SK-N-SH (cell line): ENCODE data around the gene C19orf44. TPM values are rescaled to one million over a fixed set of nuclear protein-coding genes. Genes with fewer than 3 reads are reported as not detected.
"Not testable (repeated sequence)": the region's sequence is repeated elsewhere in the genome, so short reads cannot be mapped to it uniquely, and the experiment has no call there.

Experiments used
- CTCF ChIA-PET: fragments of 300-600, 350-600 bp; formaldehyde crosslinking; extraction: SDS; loops from one replicate; lab custom pipeline; 2021; lab: Yijun Ruan, JAX
- POLR2A ChIA-PET: fragments of 350-600 bp; sonication (Branson Sonifier 250); formaldehyde crosslinking; extraction: SDS; loops from one replicate; lab custom pipeline; 2020; ENCODE audit warnings: antibody characterized with exemption, inconsistent platforms; lab: Yijun Ruan, JAX
- DNase-seq: peaks from one replicate; pipeline ENCODE4 v3.0.0; 2012
- H2AFZ ChIP-seq: fragments of 200-600 bp; sonication (generic); 2 replicates; pipeline ENCODE4 v1.8.1; 2016; ENCODE audit warnings: antibody characterized with exemption, mild to moderate bottlenecking, low read depth
- H3F3A ChIP-seq: fragments of 200-600 bp; sonication (generic); replicated peaks from 2 replicates; pipeline ENCODE3; 2016; ENCODE audit warnings: antibody characterized with exemption, mild to moderate bottlenecking; ENCODE audit not compliant: insufficient read depth
- H3K27ac ChIP-seq, 2 experiments: fragments of 200-500 bp in 1 of 2; fragments of 200-600 bp in 1 of 2; sonication (Bioruptor generic) in 1 of 2; sonication (generic), shearing (Covaris generic) in 1 of 2; 2 replicates each; pipeline versions ENCODE4 v1.5.1 to v1.6.1; 2014 to 2016; ENCODE audit warnings: low read depth in 2 of 2, inconsistent platforms in 1 of 2, low read length in 1 of 2, mild to moderate bottlenecking in 1 of 2, mixed read lengths in 1 of 2
- H3K27me3 ChIP-seq: fragments of 200-600 bp; sonication (generic), shearing (Covaris generic); 2 replicates; pipeline ENCODE4 v1.6.1; 2016; ENCODE audit warnings: mixed run types; ENCODE audit not compliant: insufficient read depth
- H3K36me3 ChIP-seq, 2 experiments: fragments of 200-500 bp in 1 of 2; fragments of 200-600 bp in 1 of 2; sonication (Bioruptor generic) in 1 of 2; sonication (generic) in 1 of 2; replicated peaks in 1 of 2; 2 replicates each; pipeline versions ENCODE3 to v1.5.1; 2014 to 2016; ENCODE audit warnings: low read length in 1 of 2, mild to moderate bottlenecking in 1 of 2; ENCODE audit not compliant: insufficient read depth in 2 of 2, control insufficient read depth in 1 of 2
- H3K4me1 ChIP-seq, 2 experiments: fragments of 200-500 bp in 1 of 2; fragments of 200-600 bp in 1 of 2; sonication (Bioruptor generic) in 1 of 2; sonication (generic), shearing (Covaris generic) in 1 of 2; 2 replicates each; pipeline versions ENCODE4 v1.5.1 to v1.6.1; 2014 to 2016; ENCODE audit warnings: low read depth in 1 of 2, low read length in 1 of 2, mixed run types in 1 of 2; ENCODE audit not compliant: insufficient read depth in 2 of 2, control insufficient read depth in 1 of 2
- H3K4me2 ChIP-seq: fragments of 200-600 bp; sonication (generic), shearing (Covaris generic); 2 replicates; pipeline ENCODE4 v1.6.1; 2017; ENCODE audit warnings: mixed run types
- H3K4me3 ChIP-seq, 2 experiments: fragments of 200-500 bp in 1 of 2; fragments of 200-600 bp in 1 of 2; sonication (Bioruptor generic) in 1 of 2; sonication (generic), shearing (Covaris generic) in 1 of 2; 2 replicates each; pipeline versions ENCODE4 v1.5.1 to v1.8.1; 2014 to 2016; ENCODE audit warnings: low read depth in 2 of 2, inconsistent platforms in 1 of 2, low read length in 1 of 2, mild to moderate bottlenecking in 1 of 2, mixed read lengths in 1 of 2, moderate library complexity in 1 of 2
- H3K79me2 ChIP-seq: fragments of 200-600 bp; sonication (generic); 2 replicates; pipeline ENCODE4 v1.8.1; 2017; ENCODE audit warnings: mild to moderate bottlenecking; ENCODE audit not compliant: insufficient read depth
- H3K9ac ChIP-seq: fragments of 200-600 bp; sonication (generic); 2 replicates; pipeline ENCODE4 v1.6.1; 2017; ENCODE audit warnings: mixed run types
- H3K9me2 ChIP-seq: fragments of 200-600 bp; sonication (generic); 2 replicates; pipeline ENCODE4 v1.6.1; 2017; ENCODE audit warnings: mixed run types
- H3K9me3 ChIP-seq: fragments of 200-600 bp; sonication (generic); 2 replicates; pipeline ENCODE4 v1.6.1; 2017; ENCODE audit warnings: mixed run types, mild to moderate bottlenecking, moderate library complexity
- H4K20me1 ChIP-seq: fragments of 200-600 bp; sonication (generic); 2 replicates; pipeline ENCODE4 v1.6.1; 2017; ENCODE audit warnings: mild to moderate bottlenecking, mixed run types; ENCODE audit not compliant: insufficient read depth
- CHD2 ChIP-seq: fragments of 150-350 bp; IDR thresholded peaks from 2 replicates; pipeline ENCODE4 v1.6.1; 2018; ENCODE audit warnings: low read length; ENCODE audit not compliant: partially characterized antibody
- CTCF ChIP-seq: fragments of 200-600 bp; sonication (generic); IDR thresholded peaks from 2 replicates; pipeline ENCODE4 v1.6.1; 2017; ENCODE audit warnings: antibody characterized with exemption, mild to moderate bottlenecking, moderate library complexity
- EZH2phosphoT487 ChIP-seq: fragments of 200-600 bp; sonication (generic); IDR thresholded peaks from 2 replicates; pipeline ENCODE4 v1.6.1; 2017; ENCODE audit warnings: low read depth, mixed run types, mild to moderate bottlenecking, antibody characterized with exemption, moderate library complexity, borderline replicate concordance
- FOSL2 ChIP-seq: IDR thresholded peaks from 2 replicates; pipeline ENCODE4 v1.4.0; 2012; ENCODE audit warnings: low read depth, mild to moderate bottlenecking, moderate library complexity, borderline replicate concordance
- GABPA ChIP-seq: IDR thresholded peaks from 2 replicates; pipeline ENCODE4 v1.4.0; 2012; ENCODE audit warnings: low read depth, mild to moderate bottlenecking
- JUND ChIP-seq: IDR thresholded peaks from 2 replicates; pipeline ENCODE4 v1.4.0; 2012
- NFIC ChIP-seq: IDR thresholded peaks from 2 replicates; pipeline ENCODE4 v1.4.0; 2012; ENCODE audit warnings: borderline replicate concordance
- NRF1 ChIP-seq: IDR thresholded peaks from 2 replicates; pipeline ENCODE4 v1.6.1; 2012; ENCODE audit warnings: low read depth, mild to moderate bottlenecking, low read length
- POLR2AphosphoS5 ChIP-seq: IDR thresholded peaks from 2 replicates; pipeline ENCODE4 v1.6.1; 2012; ENCODE audit warnings: low read depth, low read length
- SMC3 ChIP-seq: IDR thresholded peaks from 2 replicates; pipeline ENCODE4 v1.6.1; 2012; ENCODE audit warnings: low read depth, low read length, improper control_type of control experiment
- TCF12 ChIP-seq: IDR thresholded peaks from 2 replicates; pipeline ENCODE4 v1.4.0; 2012
- USF1 ChIP-seq: IDR thresholded peaks from 2 replicates; pipeline ENCODE4 v1.4.0; 2012; ENCODE audit warnings: low read depth, borderline replicate concordance
- WGBS: methylation state at CpG from one replicate; pipeline ENCODE4 v1.1.6; 2017; ENCODE audit warnings: low lambda C conversion rate; 5-methylcytosine and 5-hydroxymethylcytosine counted together
- polyA plus RNA-seq, 3 experiments: library from polyadenylated mRNA; depleted of rRNA; stranded (reverse); fragments of >200 nt; gene quantifications; 2 replicates each; pipeline ENCODE4 v1.2.3, GENCODE V29; 2012

C19orf44 gene
- polyA plus RNA-seq, 1 of the 3 experiments (the other 2 are of a cell fraction), result 6.0 TPM

GRCh38 chr19:16463991-16464575 lies 32.1 kb upstream of the C19orf44 start (continued):
- TF ChIP-seq NFIC (no peak), TCF12 (no peak), GABPA (no peak), USF1 (no peak), CHD2 (no peak), EZH2phosphoT487 (no peak), POLR2AphosphoS5 (no peak), SMC3 (no peak)

DNA sequence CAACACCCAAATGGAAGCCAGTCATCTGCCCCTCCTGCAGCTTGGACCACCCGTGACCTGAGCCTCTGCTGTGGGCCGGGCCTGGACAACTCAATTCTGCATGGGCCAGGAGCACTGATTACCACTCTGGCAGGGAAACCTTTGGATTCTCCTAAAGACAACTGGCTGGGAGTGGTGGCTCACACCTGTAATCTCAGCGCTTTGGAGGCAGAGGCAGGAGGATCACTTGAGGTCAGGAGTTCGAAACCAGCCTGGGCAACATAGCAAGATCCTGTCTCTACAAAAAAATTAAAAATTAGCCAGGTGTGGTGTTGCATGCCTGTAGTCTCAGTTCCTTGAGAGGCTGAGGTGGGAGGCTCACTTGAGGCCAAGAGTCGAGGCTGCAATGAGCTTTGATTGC lies 31.0 kb upstream of the C19orf44 start:
- WGBS, result 95% methylated on average over 4 of the region's 5 CpGs
- no peaks in the 10 kb centered on the region for H3K27me3 ChIP-seq
- POLR2A ChIA-PET, result no interaction called here
- H3K36me3 ChIP-seq, result no peaks in the 10 kb centered on the region
- peaks cover 37% of the 10 kb centered on the region for H4K20me1 ChIP-seq
- H3K9me3 ChIP-seq, result no peaks in the 10 kb centered on the region
- H3K27ac ChIP-seq, result no peak overlapping the region
- H3K4me1 ChIP-seq, result peaks cover 1 to 23% of the 10 kb centered on the region in 2 experiments; a peak in 2 of 4 replicates
- H3K9me2 ChIP-seq, result no peaks in the 10 kb centered on the region
- no peak overlapping the region for H3K4me2 ChIP-seq
- CTCF ChIA-PET, result no interaction called here
- H3F3A ChIP-seq, result peaks cover 3% of the 10 kb centered on the region
- peaks cover 99% of the 10 kb centered on the region for H3K79me2 ChIP-seq
- DNase-seq, result no peak
- H3K4me3 ChIP-seq, result no peak overlapping the region
- TF ChIP-seq JUND, result no peak
- TF ChIP-seq FOSL2, result no peak
- no peak for TF ChIP-seq CTCF
- no peak for TF ChIP-seq NRF1
- no peak overlapping the region for H3K9ac ChIP-seq
- H2AFZ ChIP-seq, result no peak overlapping the region

DNA sequence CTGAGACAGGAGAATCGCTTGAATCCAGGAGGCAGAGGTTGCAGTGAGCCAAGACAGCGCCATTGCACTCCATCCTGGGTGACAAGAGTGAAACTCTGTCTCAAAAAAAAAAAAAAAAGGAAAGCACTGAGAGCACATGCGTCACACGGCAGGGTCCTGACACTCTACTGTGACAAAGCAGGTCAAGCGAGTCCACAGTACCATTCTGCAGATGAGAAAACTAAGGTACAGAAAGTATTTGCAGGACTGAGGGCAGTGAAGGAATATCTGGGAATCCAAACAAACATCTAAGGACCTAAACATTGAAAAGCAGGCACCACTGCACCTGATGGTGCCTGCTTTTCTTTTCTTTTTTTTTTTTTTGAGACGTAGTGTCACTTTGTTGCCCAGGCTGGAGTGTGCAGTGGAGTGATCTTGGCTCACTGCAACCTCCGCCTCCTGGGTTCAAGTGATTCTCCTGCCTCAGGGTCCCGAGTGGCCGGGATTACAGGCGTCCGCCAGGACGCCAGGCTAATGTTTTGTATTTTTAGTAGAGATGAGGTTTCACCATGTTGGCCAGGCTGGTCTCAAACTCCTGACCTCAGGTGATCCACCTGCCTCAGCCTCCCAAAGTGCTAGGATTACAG lies 29.3 kb upstream of the C19orf44 start:
- DNase-seq, H3K4me2 ChIP-seq, H3K9ac ChIP-seq, H3K27ac ChIP-seq, H3F3A ChIP-seq, POLR2A ChIA-PET, H3K27me3 ChIP-seq, H3K9me3 ChIP-seq, H3K36me3 ChIP-seq, H3K4me3 ChIP-seq, CTCF ChIA-PET, H3K9me2 ChIP-seq, H2AFZ ChIP-seq: not testable (repeated sequence)
- 86% methylated on average over 12 of the region's 12 CpGs for WGBS
- Histone ChIP-seq H3K4me1 (peaks cover 8 to 31% of the 10 kb centered on the region in 2 experiments; a peak in 3 of 4 replicates), H3K79me2 (peaks cover 96% of the 10 kb centered on the region), H4K20me1 (peaks cover 45% of the 10 kb centered on the region)
